Retinal pigment epithelial cell (primary cell): Measurements from ENCODE around the gene SGMS1.

Experiments used
- DNase-seq: peaks from one replicate; pipeline ENCODE4 v3.0.0-alpha.2; 2010; ENCODE audit warnings: low read depth
- H3K4me3 ChIP-seq: 2 replicates; pipeline ENCODE4 v1.5.1; 2011; ENCODE audit warnings: mild to moderate bottlenecking, low read length, control low read depth, moderate library complexity
- CTCF ChIP-seq: conservative IDR thresholded peaks from 2 replicates; pipeline ENCODE4 v1.5.1; 2011; ENCODE audit warnings: low read depth, low read length, control low read depth, inconsistent platforms

SGMS1 gene

GRCh38 chr10:50480054-50481007 is 143.4 kb downstream of the SGMS1 start:
- H3K4me3 ChIP-seq = no peak overlapping the region
- DNase-seq = no peak
- no peak for TF ChIP-seq CTCF

DNA sequence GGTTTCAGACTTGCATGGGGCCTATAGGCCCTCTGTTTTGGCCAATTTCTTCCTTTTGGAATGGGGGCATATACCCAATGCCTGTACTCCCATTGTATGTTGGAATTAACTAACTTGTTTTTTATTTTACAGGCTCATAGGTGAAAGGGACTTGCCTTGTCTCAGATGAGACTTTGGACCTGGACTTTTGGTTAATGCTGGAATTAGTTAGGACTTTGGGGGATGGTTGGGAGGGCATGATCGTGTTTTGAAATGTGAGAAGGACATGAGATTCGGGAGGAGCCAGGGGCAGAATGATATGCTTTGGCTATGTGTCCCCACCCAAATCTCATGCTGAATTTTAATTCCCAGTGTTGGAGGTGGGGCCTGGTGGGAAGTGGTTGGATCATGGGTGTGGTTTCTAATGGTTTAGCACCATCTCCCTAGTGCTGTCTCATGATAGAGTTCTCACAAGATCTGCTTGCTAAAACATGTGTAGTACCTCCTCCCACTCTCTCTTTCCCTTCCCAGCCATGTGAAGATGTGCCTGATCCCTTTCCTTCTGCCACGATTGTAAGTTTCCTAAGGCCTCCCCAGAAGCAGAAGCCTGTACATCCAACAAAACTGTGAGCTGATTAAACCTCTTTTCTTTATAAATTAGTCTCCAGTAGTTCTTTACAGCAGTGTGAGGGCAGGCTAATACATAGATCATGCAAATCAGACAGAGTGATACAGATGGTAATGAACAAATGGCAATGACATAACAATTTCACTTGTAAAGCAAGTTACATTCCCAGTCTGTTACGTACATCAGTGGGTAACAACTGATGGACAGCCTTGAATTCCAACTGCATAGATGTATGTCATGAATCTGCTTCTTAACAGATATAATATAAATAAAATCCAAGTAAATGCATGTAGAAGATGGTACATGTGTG is 146.2 kb downstream of the SGMS1 start:
- DNase-seq = no peak
- TF ChIP-seq CTCF = no peak
- no peak overlapping the region for H3K4me3 ChIP-seq

- no peak overlapping the region for H3K4me3 ChIP-seq
- no peak for TF ChIP-seq CTCF
- no peak for DNase-seq
These were observed 150.0 kb downstream of the SGMS1 start for GRCh38 chr10:50473756-50474155.

DNA sequence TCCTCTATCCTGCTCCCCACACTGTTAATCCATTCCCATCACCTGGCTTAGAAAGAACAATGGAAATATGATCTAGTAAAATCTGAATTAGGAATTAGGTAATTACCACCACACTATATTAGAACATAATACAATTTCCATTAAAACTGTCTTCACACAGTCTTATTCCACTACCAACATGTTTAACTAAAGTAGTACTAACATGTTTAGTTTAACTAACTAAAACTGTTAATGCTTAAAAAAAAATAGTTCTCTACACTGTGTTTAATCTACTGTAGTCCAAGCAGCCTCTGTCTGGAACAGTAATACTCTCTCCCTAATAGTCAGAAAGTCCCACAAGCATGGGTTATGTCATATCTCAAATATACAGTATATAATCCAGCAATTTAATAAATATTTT is 150.8 kb downstream of the SGMS1 start:
- no peak for TF ChIP-seq CTCF
- no peak overlapping the region for H3K4me3 ChIP-seq
- DNase-seq = no peak

DNA sequence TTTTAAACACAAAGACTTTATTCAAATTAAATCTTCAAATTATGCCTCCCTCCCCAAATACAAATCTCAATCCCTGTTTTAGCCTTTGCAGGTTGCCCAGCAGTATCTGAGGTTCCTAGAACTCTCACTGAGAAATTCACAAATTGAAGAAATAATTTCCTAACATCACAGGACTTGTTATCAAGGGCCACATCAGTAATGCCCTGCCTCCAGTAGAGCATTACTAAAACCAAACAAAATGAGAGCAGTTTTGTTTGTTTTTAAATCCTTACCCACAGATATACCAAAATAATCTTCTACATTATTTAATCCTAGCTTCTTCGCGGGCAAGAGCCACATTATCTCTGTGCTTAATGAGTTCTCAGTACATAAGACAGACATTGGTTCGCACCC is 152.2 kb downstream of the SGMS1 start:
- no peak for TF ChIP-seq CTCF
- DNase-seq = no peak
- H3K4me3 ChIP-seq = no peak overlapping the region

GRCh38 chr10:50470798-50471582 is 152.8 kb downstream of the SGMS1 start:
- peak overlapping the region; percentile 20 for H3K4me3 ChIP-seq
- TF ChIP-seq CTCF = no peak
- DNase-seq = peak; percentile 28
